Measurements from ENCODE around the gene OR6F1. TPM values are rescaled to one million over a fixed set of nuclear protein-coding genes. Genes with fewer than 3 reads are reported as not detected.
A peak's percentile ranks its signal among the peaks of the same experiment; 100 is the strongest.
"Not testable (repeated sequence)": the region's sequence is repeated elsewhere in the genome, so short reads cannot be mapped to it uniquely, and the experiment has no call there.

Gene OR6F1
- total RNA-seq, 3 donors from 2014 or later = not detected

GRCh38 chr1:247738315-247738714, 21.9 kb upstream of the OR6F1 start, which contains the start of gene OR14K1:
Gene OR14K1 (plus strand): TSS chr1:247738615. CDS start chr1:247738615, 0 bp downstream.
- intact Hi-C loops (cut with DNase I; ENCODE audit: low total_unique reads) = no loop called here
- Histone ChIP-seq H3K36me3 (no peaks in the 10 kb centered on the region), H3K4me3 (no peak within 1 kb of the TSS), H3K9me3 (no peaks in the 10 kb centered on the region), H3K27ac (no peak within 1 kb of the TSS), H3K4me1 (no peaks in the 10 kb centered on the region), H3K27me3 (no peaks in the 10 kb centered on the region)
- TF ChIP-seq POLR2A (IDR thresholded peaks at IDR 0.05) (no peak), POLR2AphosphoS5 (IDR thresholded peaks at IDR 0.05) (no peak)
- DNase-seq (ENCODE audit: low spot score in 2 of 2) = no peak

GRCh38 chr1:247721222-247721621, 4.8 kb upstream of the OR6F1 start:
- no peak for TF ChIP-seq POLR2A (IDR thresholded peaks at IDR 0.05)
- no peak for TF ChIP-seq POLR2AphosphoS5 (IDR thresholded peaks at IDR 0.05)
- TF ChIP-seq CTCF (IDR thresholded peaks at IDR 0.05) = no peak
- no peak overlapping the region for H3K4me3 ChIP-seq
- no peak overlapping the region for H3K27ac ChIP-seq
- H3K9me3 ChIP-seq = peaks cover 0 to 11% of the 10 kb centered on the region in 2 donors
- no peaks in the 10 kb centered on the region for H3K36me3 ChIP-seq
- no peak for DNase-seq (ENCODE audit: low spot score in 2 of 2)
- H3K4me1 ChIP-seq = no peaks in the 10 kb centered on the region
- no peaks in the 10 kb centered on the region for H3K27me3 ChIP-seq
- intact Hi-C loops (cut with DNase I; ENCODE audit: low total_unique reads) = no loop called here

- Histone ChIP-seq H3K4me3 (no peak overlapping the region), H3K36me3 (no peaks in the 10 kb centered on the region), H3K9me3 (no peaks in the 10 kb centered on the region), H3K4me1 (no peaks in the 10 kb centered on the region), H3K27ac (no peak overlapping the region), H3K27me3 (no peaks in the 10 kb centered on the region)
- intact Hi-C loops (cut with DNase I; ENCODE audit: low total_unique reads) = no loop called here
- no peak for DNase-seq (ENCODE audit: low spot score in 2 of 2)
- no peak for TF ChIP-seq POLR2A (IDR thresholded peaks at IDR 0.05)
- no peak for TF ChIP-seq POLR2AphosphoS5 (IDR thresholded peaks at IDR 0.05)
- TF ChIP-seq CTCF (IDR thresholded peaks at IDR 0.05) = no peak
Observed at GRCh38 chr1:247713753-247714152, 2.7 kb downstream of the OR6F1 start.

- H3K27me3 ChIP-seq; H3K27ac ChIP-seq; DNase-seq (ENCODE audit: low spot score in 2 of 2); H3K4me1 ChIP-seq; intact Hi-C loops (cut with DNase I; ENCODE audit: low total_unique reads); H3K4me3 ChIP-seq; H3K36me3 ChIP-seq; H3K9me3 ChIP-seq: not testable (repeated sequence)
Observed at GRCh38 chr1:247710681-247711080, 5.8 kb downstream of the OR6F1 start.

GRCh38 chr1:247701338-247701737, 15.1 kb downstream of the OR6F1 start:
- Histone ChIP-seq H3K9me3 (no peaks in the 10 kb centered on the region), H3K36me3 (no peaks in the 10 kb centered on the region), H3K27ac (no peak overlapping the region), H3K4me3 (no peak overlapping the region), H3K4me1 (no peaks in the 10 kb centered on the region), H3K27me3 (no peaks in the 10 kb centered on the region)
- intact Hi-C loops (cut with DNase I; ENCODE audit: low total_unique reads) = no loop called here
- TF ChIP-seq POLR2A (IDR thresholded peaks at IDR 0.05) (no peak), CTCF (IDR thresholded peaks at IDR 0.05) (no peak), POLR2AphosphoS5 (IDR thresholded peaks at IDR 0.05) (no peak)
- DNase-seq (ENCODE audit: low spot score in 2 of 2) = no peak

- Histone ChIP-seq H3K4me3 (no peak overlapping the region), H3K27me3 (no peaks in the 10 kb centered on the region), H3K9me3 (no peaks in the 10 kb centered on the region), H3K36me3 (no peaks in the 10 kb centered on the region), H3K27ac (no peak overlapping the region), H3K4me1 (no peaks in the 10 kb centered on the region)
- intact Hi-C loops (cut with DNase I; ENCODE audit: low total_unique reads) = no loop called here
- DNase-seq (ENCODE audit: low spot score in 2 of 2) = no peak
- peak in 1 of 3 donors; percentile 32 for TF ChIP-seq CTCF (IDR thresholded peaks at IDR 0.05)
- no peak for TF ChIP-seq POLR2AphosphoS5 (IDR thresholded peaks at IDR 0.05)
- TF ChIP-seq POLR2A (IDR thresholded peaks at IDR 0.05) = no peak
Observed at GRCh38 chr1:247681288-247681897, 35.1 kb downstream of the OR6F1 start.

Data from breast epithelium (tissue), 4 donors.